Endometrial microvascular endothelial cells (primary cell): ENCODE results near the gene GALR1. TPM values are rescaled to one million over a fixed set of nuclear protein-coding genes. Genes with fewer than 3 reads are reported as not detected.

Source experiments
- in situ Hi-C: cut with HindIII; loops from 2 replicates; pipeline ENCODE4 v1.10.0; 2017; ENCODE audit warnings: low sequenced_read_pairs, low pct_unique_long_range_greater_than_20kb; ENCODE audit errors: inconsistent ontology term
- total RNA-seq: library from RNA; depleted of rRNA; stranded (reverse); fragments of >200 nt; gene quantifications from one replicate; pipeline ENCODE4 v1.2.3, GENCODE V29; 2015; ENCODE audit errors: inconsistent ontology term

The GALR1 gene
- total RNA-seq, 1 donor from 2014 or later: not detected

- in situ Hi-C loops: no loop called here
These were observed 64.9 kb downstream of the GALR1 start for GRCh38 chr18:77314511-77314910.

DNA sequence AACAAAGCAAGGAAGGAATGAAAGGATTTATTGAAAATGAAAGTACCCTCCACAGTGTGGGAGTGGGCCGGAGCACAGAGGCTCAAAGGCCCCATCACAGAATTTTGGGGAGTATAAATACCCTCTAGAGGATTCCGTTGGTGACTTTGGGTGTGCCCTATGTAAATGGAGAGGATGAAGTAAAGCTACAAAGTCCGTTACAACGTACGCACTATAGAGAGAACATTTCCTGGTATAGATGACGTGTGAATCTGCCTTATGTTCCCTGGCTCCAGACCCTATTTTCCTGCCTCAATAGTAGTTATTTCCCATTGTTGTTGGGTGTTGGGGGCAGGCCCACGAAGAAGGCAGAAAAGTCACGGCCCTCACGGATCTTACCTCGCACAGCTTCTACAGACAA, 65.3 kb downstream of the GALR1 start:
- in situ Hi-C loops: no loop called here

- in situ Hi-C loops: no loop called here
These were observed 66.4 kb downstream of the GALR1 start for GRCh38 chr18:77316008-77316407.

GRCh38 chr18:77316641-77317040, 67.0 kb downstream of the GALR1 start:
- in situ Hi-C loops: no loop called here

- in situ Hi-C loops: no loop called here
These were observed 71.4 kb downstream of the GALR1 start for GRCh38 chr18:77320971-77321559.

- in situ Hi-C loops: no loop called here
These were observed 72.5 kb downstream of the GALR1 start for GRCh38 chr18:77321823-77322805.

GRCh38 chr18:77323640-77324299, 74.1 kb downstream of the GALR1 start:
- in situ Hi-C loops: no loop called here

Other genes with a start within 250 kb of the GALR1 start
- gene MBP, start 117.1 kb upstream of the GALR1 start, total RNA-seq: 8.5 TPM